CD4-positive, alpha-beta T cell treated with Interleukin-17A for 1 hour (primary cell): Measurements from ENCODE around the gene ZNF853.
A peak's percentile ranks its signal among the peaks of the same experiment; 100 is the strongest.
"Not testable (repeated sequence)": the region's sequence is repeated elsewhere in the genome, so short reads cannot be mapped to it uniquely, and the experiment has no call there.

Experiments used
- DNase-seq: peaks from one replicate; pipeline ENCODE4 v3.0.0-alpha.2; 2020

ZNF853 gene

DNA sequence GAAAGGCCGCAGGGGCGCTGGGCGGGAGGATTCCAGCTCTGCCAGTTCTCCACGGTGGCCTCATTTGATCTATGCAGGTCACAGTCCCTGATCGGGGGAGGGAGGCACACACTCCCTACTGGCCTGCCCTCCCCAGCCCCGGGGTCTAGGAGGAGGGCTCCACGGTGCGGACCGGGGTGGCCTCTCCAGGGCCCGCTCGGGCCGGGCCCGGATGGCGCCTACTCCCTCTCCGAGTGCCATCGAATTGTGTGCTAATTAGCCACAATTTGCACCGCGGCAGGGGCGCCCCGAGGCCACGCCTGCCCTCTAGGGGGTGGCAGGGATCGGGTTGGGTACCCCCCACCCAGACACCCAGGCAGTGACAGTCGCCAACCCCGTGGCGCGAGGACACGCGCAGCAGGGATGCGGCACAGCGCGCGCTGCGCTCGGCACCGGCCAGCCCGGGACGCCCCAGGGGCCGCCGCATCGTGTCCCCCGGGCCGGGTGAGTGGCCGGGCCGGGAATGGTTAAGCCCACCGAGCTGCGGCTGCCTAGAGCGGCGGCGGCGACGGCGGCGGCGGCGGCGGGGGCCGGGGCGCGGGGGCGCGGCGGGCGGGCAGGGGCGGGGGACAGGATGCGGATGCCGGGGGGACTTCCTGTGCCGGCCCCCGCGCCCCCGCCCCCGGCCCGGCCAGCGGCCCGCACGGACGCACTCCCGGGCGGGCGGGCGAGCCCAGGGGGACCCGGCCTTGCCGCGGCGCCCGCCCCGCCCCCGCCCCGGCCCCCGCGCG, at the start of gene ZNF853:
Gene ZNF853 (plus strand): TSS at position 658 of the 770 bp plus-strand sequence. CDS start 565 bp downstream, outside the sequence.
- peak; percentile 13 for DNase-seq

DNA sequence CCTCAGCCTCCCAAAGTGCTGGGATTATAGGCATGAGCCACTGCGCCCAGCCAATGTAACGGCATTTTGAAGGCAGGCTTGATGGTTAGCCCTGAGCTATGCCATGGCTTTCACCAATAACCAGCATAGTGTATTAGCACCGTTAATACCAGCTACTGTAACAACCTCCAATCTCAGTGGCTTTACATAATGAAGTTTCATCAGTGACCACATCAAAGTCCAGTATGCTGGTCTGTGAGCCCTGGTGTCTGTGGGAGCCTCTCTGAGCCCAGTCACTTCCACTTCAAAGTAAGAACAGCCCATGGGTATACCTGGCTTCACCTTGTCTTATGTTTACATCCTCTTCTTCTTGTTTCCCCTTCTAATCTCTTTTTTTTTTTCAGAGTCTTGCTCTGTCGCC, 49.8 kb upstream of the ZNF853 start:
- DNase-seq = no peak

DNA sequence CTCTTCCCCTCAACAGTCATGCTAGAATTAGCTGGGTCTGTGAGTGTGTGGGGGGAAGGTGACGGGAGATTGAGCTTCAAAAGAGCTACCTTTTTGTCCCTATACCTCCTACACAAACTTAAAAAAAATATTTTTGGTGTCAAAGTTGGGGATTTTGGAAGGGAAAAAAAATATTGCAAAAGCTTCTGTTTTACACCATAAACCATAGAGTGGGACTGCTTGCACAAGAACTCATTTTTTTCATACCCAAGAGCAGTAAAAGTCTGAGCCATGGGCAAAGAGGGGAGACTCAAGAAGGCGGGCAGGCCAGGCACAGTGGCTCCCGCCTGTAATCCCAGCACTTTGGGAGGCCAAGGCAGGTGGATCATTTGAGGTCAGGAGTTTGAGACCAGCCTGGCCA, 47.5 kb upstream of the ZNF853 start:
- DNase-seq = no peak

DNA sequence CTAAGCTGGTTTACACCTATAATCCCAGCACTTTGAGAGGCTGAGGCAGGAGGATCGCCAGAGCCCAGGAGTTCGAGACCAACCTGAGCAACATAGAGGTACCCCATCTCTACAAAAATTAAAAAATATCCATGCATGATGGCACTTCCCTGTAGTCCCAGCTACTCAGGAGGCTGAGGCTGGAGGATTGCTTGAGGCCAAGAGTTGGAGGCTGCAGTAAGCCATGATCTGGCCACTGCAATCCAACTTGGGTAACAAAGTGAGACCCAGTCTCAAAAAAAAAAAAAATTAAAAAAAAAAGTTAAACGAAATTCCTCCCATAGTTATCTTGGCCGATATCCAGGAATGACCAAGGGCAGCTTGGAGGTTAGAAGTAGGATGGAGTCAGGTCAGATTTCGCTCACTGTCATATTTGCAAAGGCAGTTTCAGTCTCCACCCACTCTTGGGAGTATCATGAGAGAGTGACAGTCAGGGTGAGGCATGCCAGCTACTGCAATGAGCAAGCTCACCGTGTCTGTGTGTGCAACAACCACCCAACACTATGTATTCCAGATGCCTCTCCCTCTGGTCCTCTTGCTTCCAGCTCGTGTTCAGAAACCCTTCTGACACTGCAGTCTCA, 44.1 kb upstream of the ZNF853 start:
- DNase-seq = no peak

DNA sequence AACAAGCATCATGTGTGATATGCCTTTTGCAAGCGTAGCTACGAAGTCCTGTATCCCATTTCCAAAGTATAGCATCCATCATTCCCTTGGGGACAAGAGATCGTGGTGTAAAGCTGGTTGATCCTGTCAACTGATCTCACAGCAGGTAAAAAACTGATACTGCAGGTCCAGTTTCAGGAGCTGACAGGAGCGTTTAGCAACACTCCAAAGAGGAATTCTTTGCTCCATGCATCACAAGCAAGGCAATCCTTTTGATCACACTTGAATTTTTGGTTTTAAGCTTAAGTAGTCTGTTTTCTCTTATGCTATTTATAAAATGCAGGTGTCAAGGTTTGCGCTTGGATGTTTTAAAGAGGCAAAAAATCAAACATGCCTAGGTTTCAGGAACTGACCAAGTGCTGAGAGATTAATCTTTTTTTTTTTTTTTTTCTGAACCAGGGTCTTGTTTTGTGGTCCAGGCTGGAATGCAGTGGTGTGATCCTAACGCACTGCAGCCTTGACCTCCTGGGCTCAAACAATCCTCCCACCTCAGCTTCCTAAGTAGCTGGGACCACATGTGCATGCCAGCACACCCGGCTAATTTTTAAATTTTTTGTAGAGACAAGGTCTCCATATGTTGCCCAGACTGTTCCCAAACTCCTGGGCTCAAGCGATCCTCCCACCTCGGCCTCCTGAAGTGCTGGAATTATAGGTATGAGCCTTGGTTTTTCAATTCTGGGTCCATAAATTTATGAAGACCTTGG, 40.0 kb upstream of the ZNF853 start:
- DNase-seq = no peak

DNA sequence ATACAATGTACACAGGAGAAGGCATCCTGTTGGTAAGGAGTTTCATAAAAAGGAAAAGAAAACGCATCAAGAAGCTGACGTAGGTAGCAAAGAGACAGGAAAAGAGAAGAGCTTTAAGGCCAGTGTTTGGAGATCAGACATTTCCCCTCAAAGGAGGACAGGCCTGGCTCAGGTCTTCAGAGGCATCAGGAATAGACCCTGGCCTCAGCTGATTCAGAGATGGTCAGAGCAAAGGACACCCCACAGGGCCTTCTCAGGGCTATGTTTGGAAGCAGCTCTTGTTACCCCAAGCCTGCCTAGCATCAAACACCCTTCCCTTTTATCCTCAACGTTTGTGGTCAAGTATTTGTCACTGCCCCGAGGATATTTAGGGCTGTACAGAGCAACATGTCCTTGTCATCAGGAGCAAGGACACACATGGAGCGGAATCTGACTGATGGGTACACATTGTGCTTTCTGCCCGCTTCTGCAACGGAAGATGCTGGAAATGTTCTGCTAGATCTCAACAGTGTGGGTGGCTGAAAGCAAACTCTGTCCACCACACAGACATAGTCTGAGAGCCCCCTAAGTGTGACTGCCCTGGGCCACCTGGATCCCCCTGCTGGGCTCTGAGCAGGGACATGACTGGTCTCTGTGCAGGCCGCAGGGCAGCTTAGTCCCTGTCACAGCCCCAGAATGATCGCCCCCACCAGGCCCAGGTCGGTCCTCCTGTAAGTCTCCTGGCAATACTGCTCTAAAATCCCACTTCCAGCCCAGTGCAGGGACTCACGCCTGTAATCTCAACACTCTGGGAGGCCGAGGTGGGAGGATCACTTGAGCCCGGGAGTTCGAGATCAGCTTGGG, 39.2 kb upstream of the ZNF853 start:
- DNase-seq = no peak

DNA sequence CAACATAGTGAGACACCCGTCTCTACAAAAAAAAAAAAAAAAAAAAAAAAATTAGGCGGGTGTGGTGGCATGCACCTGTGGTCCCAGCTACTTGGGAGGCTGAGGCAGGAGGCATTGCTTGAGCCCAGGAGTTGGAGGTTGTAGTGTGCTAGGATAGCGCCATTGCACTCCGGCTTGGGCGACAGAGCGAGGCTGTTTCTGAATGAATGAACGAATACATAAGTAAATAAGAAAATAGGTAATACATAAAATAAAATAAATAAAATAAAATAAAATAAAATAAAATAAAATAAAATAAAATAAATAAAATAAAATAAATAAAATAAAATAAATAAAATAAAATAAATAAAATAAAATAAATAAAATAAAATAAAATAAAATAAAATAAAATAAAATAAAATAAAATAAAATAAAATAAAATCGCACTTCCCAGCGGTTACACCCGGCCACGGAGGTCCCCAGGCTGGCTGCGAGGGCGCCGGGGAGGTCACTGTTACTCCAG, 38.5 kb upstream of the ZNF853 start:
- peak; percentile 15 for DNase-seq

DNA sequence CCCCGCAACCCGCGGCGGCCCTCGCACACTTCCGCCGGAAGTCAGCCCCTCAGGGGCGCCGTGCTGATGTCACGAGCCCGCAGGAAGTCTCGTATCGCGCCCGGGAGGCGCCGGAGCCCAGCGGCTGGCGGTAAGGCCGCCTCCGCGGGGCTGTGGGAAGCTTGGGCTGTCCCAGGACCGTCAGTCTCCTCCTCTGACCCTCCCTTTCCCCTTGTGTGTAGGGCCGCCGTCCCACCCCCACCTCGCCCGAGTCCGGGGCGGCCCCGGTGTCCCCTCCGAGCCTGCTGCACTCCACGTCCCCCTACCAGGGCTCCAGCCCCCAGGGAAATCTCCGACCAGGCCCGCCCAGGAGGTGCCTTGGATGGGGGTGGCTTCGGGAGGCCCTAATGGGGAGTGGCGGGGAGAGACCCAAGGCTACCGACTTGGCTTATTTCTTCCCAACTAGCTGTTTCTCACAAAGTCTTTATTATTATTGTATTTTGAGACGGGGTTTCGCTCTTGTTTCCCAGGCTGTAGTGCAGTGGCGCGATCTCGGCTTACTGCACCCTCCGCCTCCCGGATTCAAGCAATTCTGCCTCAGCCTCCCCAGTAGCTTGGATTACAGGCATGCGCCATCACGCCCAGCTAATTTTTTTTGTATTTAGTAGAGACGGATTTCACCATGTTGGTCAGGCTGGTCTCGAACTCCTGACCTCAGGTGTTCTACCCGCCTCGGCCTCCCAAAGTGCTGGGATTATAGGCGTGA, 37.9 kb upstream of the ZNF853 start, which contains the start of gene ZDHHC4:
Gene ZDHHC4 (plus strand): TSS at position 86 of the 745 bp plus-strand sequence. CDS start 3,108 bp downstream, outside the sequence.
- peak; percentile 87 for DNase-seq

DNA sequence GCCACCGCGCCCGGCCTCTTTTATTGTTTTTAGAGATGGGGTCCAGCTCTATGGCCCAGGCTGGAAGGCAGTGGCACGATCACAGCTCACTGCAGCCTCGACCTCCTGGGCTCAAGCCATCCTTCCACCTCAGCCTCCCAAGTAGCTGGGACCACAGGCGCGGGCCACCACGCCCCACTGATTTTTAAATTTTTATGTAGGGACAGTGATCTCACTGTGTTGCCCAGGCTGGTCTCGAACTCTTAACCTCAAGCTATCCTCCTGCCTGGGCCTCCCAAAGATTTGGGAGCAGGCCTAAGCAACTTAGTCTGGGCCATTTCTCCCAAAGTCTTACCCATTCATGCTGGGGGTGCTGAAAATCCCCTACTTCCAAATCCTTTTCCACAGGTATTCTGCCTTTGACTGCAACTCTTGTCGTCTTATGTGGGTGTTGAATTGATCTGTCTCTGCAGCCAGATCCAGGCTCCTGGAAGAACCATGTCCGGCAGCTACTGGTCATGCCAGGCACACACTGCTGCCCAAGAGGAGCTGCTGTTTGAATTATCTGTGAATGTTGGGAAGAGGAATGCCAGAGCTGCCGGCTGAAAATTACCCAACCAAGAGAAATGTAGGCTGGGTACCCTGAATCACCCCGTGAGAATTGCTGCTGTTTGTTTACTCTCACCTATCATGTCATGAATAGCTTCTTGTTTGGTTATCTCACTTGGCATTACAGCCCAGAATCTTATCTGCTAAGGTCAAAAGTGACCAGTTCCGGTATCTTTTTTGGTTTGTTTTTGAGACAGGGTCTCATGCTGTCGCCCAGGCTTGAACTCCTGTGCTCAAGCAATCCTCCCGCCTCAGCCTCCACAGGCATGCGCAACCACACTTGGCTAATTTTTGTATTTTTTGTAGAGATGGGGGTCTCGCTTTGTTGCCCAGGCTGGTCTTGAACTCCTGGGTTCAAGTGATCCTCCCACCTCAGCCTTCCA, 37.0 kb upstream of the ZNF853 start:
- DNase-seq = no peak

DNA sequence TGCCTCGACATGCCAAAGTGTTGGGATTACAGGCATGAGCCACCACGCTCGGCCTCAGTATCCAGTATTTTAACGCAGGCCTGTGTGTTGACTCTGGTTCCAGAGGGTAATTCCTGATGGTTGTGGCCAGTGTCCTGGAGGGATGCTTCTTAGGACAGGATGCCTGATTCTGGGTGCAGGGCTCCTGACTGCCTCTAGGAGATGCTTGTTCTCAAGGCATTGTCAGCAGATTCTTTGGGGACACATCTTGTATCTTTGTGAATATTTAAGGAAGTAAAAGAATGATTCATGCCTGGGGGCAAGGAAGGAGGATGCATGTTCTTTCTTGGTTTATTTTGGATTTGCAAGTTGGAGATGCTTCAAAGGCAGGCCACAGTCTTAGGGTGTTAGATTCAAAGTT, 36.0 kb upstream of the ZNF853 start:
- no peak for DNase-seq

DNA sequence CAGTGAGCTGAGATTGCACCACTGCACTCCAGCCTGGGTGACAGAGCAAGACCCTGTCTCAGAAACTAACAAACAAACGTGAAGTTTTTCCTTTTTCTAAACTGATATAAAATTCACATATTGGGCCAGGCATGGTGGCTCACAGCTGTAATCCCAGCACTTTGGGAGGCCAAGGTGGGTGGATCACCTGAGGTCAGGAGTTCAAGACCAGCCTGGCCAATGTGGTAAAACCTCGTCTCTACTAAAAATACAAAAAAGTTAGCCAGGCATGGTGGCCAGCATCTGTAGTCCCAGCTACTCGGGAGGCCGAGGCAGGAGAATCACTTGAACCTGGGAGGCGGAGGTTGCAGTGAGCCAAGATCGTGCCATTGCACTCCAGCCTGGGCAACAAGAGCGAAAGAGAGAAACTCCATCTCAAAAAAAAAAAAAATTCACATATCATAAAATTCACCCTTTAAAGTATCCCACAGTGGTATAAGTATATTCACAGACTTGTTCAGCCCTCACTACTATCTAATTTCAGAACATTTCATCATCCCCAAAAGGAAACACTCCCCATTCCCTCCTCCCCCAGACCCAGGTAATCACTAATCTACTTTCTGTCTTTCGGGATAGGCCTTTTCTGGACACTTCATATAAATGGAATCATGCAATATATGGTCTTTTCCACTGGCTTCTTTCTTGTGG, 29.5 kb upstream of the ZNF853 start:
- DNase-seq = not testable (repeated sequence)

DNA sequence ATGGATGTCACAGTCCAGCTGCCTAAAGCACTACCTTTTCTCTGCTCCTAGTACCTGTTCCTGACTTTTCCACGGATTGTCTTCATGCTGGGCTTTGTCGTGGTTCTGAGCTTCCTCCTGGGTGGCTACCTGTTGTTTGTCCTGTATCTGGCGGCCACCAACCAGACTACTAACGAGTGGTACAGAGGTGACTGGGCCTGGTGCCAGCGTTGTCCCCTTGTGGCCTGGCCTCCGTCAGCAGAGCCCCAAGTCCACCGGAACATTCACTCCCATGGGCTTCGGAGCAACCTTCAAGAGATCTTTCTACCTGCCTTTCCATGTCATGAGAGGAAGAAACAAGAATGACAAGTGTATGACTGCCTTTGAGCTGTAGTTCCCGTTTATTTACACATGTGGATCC, 26.8 kb upstream of the ZNF853 start:
- DNase-seq = no peak

DNA sequence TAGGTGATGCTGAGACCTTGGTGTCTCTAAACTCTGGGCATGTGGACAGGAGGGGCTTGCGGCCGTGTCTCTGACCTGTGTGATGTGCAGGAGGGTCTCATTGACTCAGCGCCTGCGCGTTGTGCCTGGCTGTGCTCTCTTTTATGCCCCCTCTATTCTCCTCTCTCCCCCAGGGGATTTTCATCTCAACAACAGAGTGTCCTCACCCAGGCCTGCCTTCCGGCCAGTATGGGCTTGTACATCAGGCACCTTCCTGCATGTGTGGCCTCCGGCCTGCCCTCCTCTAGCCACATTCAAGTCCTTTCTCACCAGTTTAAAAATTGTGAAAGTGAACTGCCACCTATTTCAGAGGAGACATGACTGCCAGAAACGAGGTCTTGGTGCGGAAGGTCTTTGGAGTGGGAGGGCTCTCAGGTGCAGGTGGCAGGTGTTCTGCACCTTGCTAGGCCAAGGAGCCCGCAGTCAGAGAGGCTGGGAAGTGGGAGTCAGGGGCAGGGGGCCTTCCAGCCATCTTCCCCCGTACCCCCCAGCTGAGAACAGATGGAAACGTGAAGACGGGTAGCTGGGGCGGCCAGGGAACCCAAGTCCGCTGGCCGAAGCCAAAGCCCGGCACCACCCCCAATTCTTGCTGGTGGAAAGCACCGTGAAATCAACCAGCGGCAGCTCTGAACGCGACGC, 26.1 kb upstream of the ZNF853 start:
- no peak for DNase-seq

DNA sequence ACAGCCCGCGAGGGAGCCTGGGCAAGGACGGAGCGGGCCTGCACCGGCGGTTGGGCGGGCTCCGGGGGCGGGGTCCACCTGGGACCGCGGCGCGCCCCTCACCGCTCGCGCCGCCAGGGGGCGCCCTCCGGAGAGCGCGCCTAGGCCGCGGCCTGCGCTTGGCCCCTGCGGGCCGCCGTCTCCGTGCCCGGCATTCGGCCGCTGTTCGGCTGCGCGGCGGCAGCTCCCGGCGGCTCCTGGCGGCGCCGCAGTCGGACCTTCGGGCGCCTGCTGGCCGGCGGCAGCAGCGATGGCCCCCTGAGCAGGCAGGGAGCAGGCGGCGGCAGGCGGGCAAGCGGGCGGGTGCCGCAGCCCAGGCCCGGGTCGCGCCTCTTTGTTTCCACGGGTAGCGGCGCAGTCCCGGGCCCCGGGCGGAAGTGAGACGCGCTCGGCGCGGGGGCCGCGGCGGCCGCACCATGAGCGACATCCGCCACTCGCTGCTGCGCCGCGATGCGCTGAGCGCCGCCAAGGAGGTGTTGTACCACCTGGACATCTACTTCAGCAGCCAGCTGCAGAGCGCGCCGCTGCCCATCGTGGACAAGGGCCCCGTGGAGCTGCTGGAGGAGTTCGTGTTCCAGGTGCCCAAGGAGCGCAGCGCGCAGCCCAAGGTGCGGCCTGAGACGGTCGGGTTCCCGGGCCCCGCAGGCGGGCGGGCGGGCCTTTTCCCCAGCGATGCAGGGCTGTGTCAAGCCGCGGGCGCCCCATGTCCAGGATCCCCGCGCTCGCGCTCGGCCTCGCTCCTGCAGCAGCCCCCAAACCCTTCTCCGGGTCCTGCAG, 25.4 kb upstream of the ZNF853 start, which contains the start of gene INTS15:
Gene INTS15 (plus strand): TSS at position 193 of the 816 bp plus-strand sequence. CDS start 263 bp downstream, at position 456.
- peak; percentile 83 for DNase-seq

DNA sequence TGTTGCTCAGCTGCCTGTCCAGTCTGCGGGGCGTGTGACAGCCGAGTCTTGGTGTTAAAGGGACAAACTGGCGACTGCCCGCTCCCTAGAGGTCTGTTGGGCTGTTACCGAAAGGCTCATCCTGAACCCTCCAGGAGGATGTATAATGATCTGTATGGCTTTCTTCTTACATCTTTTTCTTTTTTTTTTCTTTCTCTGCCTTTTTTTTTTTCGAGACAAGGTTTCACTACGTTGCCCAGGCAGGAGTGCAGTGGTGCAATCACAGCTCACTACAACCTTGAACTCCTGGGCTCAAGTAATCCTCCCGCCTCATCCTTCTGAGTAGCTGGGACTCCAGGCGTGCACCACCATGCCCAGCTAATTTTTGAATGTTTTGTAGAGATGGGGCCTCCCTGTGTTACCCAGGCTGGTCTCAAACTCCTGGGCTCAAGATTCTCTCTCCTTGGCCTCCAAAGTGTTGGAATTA, 24.7 kb upstream of the ZNF853 start:
- DNase-seq = no peak

DNA sequence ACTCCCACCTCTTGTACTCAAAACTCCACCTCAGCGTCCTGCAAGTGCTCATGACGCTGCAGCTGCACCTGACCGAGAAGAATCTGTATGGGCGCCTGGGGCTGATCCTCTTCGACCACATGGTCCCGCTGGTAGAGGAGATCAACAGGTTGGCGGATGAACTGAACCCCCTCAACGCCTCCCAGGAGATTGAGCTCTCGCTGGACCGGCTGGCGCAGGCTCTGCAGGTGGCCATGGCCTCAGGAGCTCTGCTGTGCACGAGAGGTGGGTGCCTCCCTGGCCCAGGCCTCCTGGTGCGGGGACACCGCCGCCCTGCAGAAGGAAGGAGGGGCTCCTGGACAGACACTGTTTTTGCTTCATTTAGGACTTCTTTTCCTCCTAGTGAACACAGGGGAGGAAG, 15.3 kb upstream of the ZNF853 start:
- DNase-seq = no peak

DNA sequence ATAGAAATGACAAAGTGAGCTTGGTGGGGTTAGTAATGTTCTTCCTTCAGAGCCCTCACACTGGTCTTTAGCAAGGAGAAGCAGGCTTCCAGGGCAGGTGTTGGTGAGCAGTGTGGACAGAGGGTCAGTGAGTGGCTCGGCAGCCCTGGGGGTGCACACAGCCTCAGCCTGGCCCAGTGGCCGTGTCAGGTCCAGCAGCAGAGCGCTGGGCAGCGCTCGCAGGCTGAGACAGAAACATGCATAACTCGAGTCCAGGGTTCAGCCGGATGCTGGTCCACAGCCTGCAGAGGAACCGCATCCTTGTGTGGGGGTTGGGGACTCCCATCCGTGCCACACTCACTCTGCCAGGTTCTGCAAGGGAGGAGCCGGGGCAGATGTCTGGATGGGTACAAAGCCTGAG, 11.0 kb upstream of the ZNF853 start:
- no peak for DNase-seq
